Fibroblast of lung (primary cell): ENCODE data around the gene LINGO3. TPM values are rescaled to one million over a fixed set of nuclear protein-coding genes. Genes with fewer than 3 reads are reported as not detected.

Experiments used
- DNase-seq, 2 donors: peaks; one replicate each; pipeline versions ENCODE4 v3.0.0 to v3.0.0-alpha.2; 2010; ENCODE audit warnings: low read depth in 2 of 2
- H2AFZ ChIP-seq: 2 replicates; pipeline ENCODE4 v1.5.1; 2012; ENCODE audit warnings: low read length, control low read depth, inconsistent platforms
- H3K27ac ChIP-seq: 2 replicates; pipeline ENCODE4 v1.5.1; 2011; ENCODE audit warnings: low read length, control low read depth; ENCODE audit not compliant: insufficient read depth
- H3K27me3 ChIP-seq: 2 replicates; pipeline ENCODE4 v1.5.1; 2011; ENCODE audit warnings: mild to moderate bottlenecking, low read length; ENCODE audit not compliant: control insufficient read depth, insufficient read depth
- H3K36me3 ChIP-seq: 2 replicates; pipeline ENCODE4 v1.5.1; 2011; ENCODE audit warnings: low read length; ENCODE audit not compliant: control insufficient read depth, insufficient read depth
- H3K4me1 ChIP-seq: 2 replicates; pipeline ENCODE4 v1.5.1; 2011; ENCODE audit warnings: low read length; ENCODE audit not compliant: control insufficient read depth, insufficient read depth; ENCODE audit errors: extremely low read depth
- H3K4me2 ChIP-seq: 2 replicates; pipeline ENCODE4 v1.5.1; 2011; ENCODE audit warnings: low read length, control low read depth; ENCODE audit not compliant: insufficient read depth; ENCODE audit errors: extremely low read depth
- H3K4me3 ChIP-seq, 4 experiments: fragments of 200-600 bp in 1 of 4; sonication (generic) in 1 of 4; replicated peaks in 1 of 4; 2 replicates each; pipeline ENCODE4 v1.5.1; 2011 to 2016; ENCODE audit warnings: low read length in 4 of 4, low read depth in 3 of 4, mild to moderate bottlenecking in 3 of 4, control low read depth in 2 of 4, inconsistent platforms in 1 of 4, mixed read lengths in 1 of 4; ENCODE audit not compliant: insufficient read depth in 1 of 4; ENCODE audit errors: control extremely low read depth in 1 of 4
- H3K79me2 ChIP-seq: 2 replicates; pipeline ENCODE4 v1.5.1; 2012; ENCODE audit warnings: mild to moderate bottlenecking, low read length, inconsistent platforms; ENCODE audit not compliant: control insufficient read depth, insufficient read depth
- H3K9ac ChIP-seq: 2 replicates; pipeline ENCODE4 v1.5.1; 2011; ENCODE audit warnings: mild to moderate bottlenecking, low read length, control low read depth; ENCODE audit not compliant: insufficient read depth
- H3K9me3 ChIP-seq: 2 replicates; pipeline ENCODE4 v1.5.1; 2012; ENCODE audit warnings: low read depth, low read length; ENCODE audit not compliant: control insufficient read depth, insufficient read depth
- H4K20me1 ChIP-seq: 2 replicates; pipeline ENCODE4 v1.5.1; 2011; ENCODE audit warnings: low read length; ENCODE audit not compliant: control insufficient read depth, insufficient read depth; ENCODE audit errors: extremely low read depth
- EZH2 ChIP-seq: IDR thresholded peaks from 2 replicates; pipeline ENCODE4 v1.5.1; 2012; ENCODE audit warnings: low read length, control low read depth, mild to moderate bottlenecking; ENCODE audit errors: missing control alignments
- polyA minus RNA-seq: library from RNA; depleted of rRNA, polyadenylated mRNA; stranded (reverse); fragments of >200 nt; gene quantifications from 2 replicates; pipeline ENCODE4 v1.2.3, GENCODE V29; 2011; ENCODE audit warnings: low replicate concordance
- polyA plus RNA-seq, 2 donors: library from polyadenylated mRNA; depleted of rRNA in 1 of 2; stranded (reverse) in 1 of 2; unstranded in 1 of 2; fragments of >200 nt; gene quantifications; 2 replicates each; pipeline ENCODE4 v1.2.1, GENCODE V29; 2011 to 2012; ENCODE audit warnings: missing spikeins in 1 of 2
- total RNA-seq: library from RNA; depleted of rRNA; stranded (reverse); fragments of >200 nt; gene quantifications from 2 replicates; pipeline ENCODE4 v1.2.1, GENCODE V29; 2014
- TF ChIP-seq, protein P1 (sequence below), 2 donors: IDR thresholded peaks in 1 of 2; conservative IDR thresholded peaks in 1 of 2; 1 replicate in 1 of 2; 2 replicates in 1 of 2; pipeline ENCODE4 v1.5.1; 2011 to 2012; ENCODE audit warnings: low read length in 2 of 2, control low read depth in 1 of 2, inconsistent platforms in 1 of 2, low read depth in 1 of 2, mild to moderate bottlenecking in 1 of 2

LINGO3 gene, protein sequence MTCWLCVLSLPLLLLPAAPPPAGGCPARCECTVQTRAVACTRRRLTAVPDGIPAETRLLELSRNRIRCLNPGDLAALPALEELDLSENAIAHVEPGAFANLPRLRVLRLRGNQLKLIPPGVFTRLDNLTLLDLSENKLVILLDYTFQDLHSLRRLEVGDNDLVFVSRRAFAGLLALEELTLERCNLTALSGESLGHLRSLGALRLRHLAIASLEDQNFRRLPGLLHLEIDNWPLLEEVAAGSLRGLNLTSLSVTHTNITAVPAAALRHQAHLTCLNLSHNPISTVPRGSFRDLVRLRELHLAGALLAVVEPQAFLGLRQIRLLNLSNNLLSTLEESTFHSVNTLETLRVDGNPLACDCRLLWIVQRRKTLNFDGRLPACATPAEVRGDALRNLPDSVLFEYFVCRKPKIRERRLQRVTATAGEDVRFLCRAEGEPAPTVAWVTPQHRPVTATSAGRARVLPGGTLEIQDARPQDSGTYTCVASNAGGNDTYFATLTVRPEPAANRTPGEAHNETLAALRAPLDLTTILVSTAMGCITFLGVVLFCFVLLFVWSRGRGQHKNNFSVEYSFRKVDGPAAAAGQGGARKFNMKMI
- total RNA-seq = not detected in 2 replicates
- polyA plus RNA-seq = not detected in 2 replicates
- polyA plus RNA-seq (2012) = not detected in 2 replicates
- polyA minus RNA-seq = not detected in 2 replicates

DNA sequence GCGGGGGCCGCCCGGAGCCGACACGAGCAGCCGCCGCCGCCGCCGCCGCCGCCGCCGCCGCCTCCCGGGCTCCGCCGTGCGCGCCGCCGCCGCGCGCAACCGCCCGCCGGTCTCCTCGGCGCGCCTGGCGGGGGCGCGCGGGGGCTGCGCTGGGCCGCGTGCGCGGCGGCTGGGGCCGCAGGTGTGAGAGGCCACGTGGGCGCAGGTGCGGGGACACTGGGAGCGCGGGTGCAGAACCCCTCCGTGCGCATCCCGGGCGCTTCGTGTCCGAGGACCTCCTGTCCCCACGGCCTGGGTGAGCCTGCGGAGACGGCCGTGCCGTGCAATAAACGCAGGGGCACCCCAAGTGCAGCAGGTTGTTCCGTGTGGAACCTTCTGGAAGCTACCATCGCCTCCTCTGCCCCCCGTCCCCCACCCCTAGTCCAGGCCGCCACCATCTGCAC is at the start of gene LINGO3:
Gene LINGO3, minus strand, starts transcription at position 41 of the 443 bp plus-strand sequence. CDS start 16,378 bp downstream, outside the sequence.
- Histone ChIP-seq H3K79me2 (no peaks in the 10 kb centered on the region), H3K9me3 (no peaks in the 10 kb centered on the region), H3K27me3 (peaks cover 21% of the 10 kb centered on the region), H3K27ac (no peak within 1 kb of the TSS), H3K4me2 (peak within 1 kb of the TSS; percentile 44), H3K4me3 (peak within 1 kb of the TSS in 1 of 4 experiments; percentile 14), H3K36me3 (no peaks in the 10 kb centered on the region), H2AFZ (no peak within 1 kb of the TSS), H3K4me1 (no peaks in the 10 kb centered on the region), H3K9ac (no peak within 1 kb of the TSS), H4K20me1 (no peaks in the 10 kb centered on the region)
- TF ChIP-seq, protein P1, sequence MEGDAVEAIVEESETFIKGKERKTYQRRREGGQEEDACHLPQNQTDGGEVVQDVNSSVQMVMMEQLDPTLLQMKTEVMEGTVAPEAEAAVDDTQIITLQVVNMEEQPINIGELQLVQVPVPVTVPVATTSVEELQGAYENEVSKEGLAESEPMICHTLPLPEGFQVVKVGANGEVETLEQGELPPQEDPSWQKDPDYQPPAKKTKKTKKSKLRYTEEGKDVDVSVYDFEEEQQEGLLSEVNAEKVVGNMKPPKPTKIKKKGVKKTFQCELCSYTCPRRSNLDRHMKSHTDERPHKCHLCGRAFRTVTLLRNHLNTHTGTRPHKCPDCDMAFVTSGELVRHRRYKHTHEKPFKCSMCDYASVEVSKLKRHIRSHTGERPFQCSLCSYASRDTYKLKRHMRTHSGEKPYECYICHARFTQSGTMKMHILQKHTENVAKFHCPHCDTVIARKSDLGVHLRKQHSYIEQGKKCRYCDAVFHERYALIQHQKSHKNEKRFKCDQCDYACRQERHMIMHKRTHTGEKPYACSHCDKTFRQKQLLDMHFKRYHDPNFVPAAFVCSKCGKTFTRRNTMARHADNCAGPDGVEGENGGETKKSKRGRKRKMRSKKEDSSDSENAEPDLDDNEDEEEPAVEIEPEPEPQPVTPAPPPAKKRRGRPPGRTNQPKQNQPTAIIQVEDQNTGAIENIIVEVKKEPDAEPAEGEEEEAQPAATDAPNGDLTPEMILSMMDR (conservative IDR thresholded peaks at IDR 0.05 in 1 of 2, IDR thresholded peaks at IDR 0.05 in 1 of 2; ENCODE audit: low read depth in 1 of 2, low read length in 2 of 2) = no peak
- no peak for TF ChIP-seq EZH2
- no peak for DNase-seq

DNA sequence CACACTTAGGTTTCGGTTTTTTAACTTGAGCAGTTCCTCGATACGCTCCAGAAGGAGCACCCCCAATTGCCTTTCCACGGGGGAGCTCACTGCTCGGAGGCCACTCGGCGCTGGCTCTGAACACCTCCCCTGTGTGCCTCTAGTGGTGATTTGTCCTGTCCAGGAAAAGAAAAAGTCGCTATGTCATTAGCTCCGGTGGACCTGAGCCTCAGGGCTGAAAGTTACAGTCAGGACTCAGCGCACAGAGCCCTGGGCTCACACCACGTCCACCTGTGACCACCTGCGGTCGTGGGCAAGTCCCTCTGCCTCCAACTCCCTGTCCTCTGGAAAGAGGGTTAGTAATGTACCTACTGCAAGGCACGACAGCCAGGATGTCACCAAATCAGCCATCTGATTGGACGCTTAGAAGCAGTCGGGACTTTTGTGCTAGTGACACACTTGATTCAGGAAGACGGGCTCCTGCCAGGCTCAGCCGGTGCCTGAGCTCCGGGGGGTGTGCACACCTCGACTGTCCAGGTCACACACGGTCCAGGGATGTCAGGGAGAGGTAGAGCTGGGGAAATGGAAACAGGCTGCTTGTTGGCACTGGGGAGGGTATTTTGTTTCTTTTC is 48.2 kb upstream of the LINGO3 start:
- Histone ChIP-seq H3K27ac (no peak overlapping the region), H3K4me3 (no peak overlapping the region), H3K4me1 (no peaks in the 10 kb centered on the region), H3K4me2 (no peak overlapping the region), H4K20me1 (no peaks in the 10 kb centered on the region), H3K79me2 (no peaks in the 10 kb centered on the region), H2AFZ (no peak overlapping the region), H3K27me3 (peaks cover 8% of the 10 kb centered on the region), H3K36me3 (peaks cover 3% of the 10 kb centered on the region), H3K9ac (no peak overlapping the region), H3K9me3 (no peaks in the 10 kb centered on the region)
- no peak for DNase-seq
- TF ChIP-seq, protein P1 (conservative IDR thresholded peaks at IDR 0.05 in 1 of 2, IDR thresholded peaks at IDR 0.05 in 1 of 2; ENCODE audit: low read depth in 1 of 2, low read length in 2 of 2) = no peak
- no peak for TF ChIP-seq EZH2
